GM20431 (cell line): ENCODE data around the gene MIEF1.

Experiments
- in situ Hi-C: fragments of 300-500 bp; cut with MseI, MboI; formaldehyde crosslinking; loops from one replicate; pipeline ENCODE4 v1.15.0; 2020; ENCODE audit warnings: low sequenced_read_pairs; ENCODE audit not compliant: unreplicated experiment

Gene MIEF1

DNA sequence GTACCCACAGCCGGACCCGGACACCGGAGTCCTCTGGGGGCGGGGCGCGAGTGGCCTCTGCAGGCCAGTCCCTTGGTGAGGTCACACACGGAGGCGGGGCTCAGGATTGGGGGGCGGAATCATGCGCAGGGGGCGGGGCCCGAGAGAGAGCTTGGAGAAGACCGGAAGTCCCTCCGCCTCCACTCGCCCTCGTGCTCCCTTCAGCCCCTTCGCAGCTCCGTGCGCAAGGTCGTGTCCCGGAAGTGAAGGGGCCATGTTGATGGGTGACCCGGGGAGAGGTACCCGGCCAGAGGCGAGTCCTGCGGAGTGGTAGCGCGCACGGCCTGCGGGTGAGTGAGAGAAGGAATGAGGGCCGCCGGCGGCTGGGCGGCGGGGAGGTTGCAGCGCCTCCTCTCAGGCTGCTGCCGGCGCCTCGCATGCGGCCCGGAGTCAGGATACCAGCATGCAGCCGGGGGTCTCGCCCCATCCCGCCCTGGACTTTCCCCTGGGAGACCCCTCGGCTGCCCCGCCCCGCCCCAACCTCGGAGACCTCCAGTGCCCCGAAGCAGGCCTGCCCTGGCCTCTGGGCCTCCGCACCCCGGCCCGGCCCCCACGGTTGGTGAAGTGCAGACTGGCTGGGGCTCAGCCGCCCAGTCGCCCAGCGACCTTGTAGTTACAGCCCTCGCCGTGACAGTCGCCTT is at the start of gene MIEF1:
TSS of gene MIEF1 (plus strand) at position 182 of the 680 bp plus-strand sequence. CDS start 9,005 bp downstream, outside the sequence.
- in situ Hi-C loops = loop anchor here (25.0 kb wide), 2 partner anchors 165 to 340 kb away; partner anchors contain the start of genes CBX7 and SYNGR1

DNA sequence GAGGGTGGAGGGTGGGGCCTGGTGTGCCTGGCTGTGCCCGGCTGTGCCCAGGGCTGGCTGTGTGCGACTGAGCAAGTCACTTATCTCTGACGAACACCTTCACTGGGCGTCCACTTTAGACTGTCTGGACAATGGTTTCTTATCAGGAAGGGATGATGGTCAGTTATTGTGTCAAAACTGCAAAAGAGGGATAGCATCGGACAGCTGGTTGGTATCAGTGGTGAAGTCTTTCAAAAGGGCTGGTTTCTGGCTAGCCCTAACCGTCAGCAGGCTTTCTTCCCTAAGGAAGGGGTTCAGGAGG is 49.4 kb upstream of the MIEF1 start:
- in situ Hi-C loops = no loop called here

DNA sequence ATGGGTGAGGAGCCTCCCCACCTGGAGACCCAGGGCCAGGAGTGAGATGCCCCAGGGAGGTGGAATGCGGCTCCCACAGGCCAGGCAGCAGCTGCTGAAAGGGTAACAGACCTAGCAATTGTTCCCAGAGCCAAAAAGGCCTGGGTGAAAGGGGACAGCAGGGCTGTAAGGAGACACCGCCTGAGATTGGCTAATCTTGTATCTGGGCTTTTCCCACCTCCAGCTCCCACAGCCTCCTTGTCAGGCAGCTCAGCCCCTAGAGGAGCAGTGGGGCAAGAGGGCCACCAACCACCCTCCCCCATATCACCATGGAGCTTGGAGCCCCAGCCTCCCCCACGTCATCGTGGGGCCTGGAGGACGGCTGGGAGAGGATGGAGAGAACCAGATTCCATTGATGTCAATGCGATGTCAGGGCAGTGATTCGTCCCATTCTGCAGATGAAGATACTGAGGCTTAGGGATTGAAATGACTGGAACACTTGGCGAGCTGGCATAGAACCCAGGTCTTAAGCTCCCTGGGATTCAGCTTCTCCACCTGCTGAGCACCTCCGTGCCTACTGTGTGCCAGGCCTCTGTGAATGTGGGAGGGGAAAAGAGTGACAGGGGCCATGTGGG is 48.2 kb upstream of the MIEF1 start:
- in situ Hi-C loops = no loop called here

DNA sequence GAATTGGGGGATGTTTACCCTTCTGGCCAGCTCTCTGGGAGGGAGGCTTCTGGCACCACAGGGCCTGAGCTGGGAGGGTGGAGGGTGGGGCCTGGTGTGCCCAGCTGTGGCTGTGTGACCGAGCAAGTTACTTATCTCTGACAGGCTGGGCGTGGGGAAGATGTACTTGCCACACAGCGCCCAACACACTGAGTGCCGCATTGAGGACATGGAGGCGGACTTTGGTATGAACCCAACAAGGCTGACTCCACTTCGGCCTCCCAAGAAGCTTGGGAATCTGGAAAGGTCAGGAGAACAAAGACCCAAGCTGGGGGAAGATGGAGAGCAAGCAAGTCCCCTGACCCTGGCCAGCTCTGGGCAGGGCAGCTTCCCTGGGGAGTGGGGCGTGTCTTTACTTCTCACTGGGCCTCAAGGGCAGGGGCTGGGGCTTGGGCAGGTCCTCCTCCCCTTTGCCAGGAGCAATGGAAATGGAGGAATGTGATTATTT is 47.7 kb upstream of the MIEF1 start:
- in situ Hi-C loops = no loop called here

DNA sequence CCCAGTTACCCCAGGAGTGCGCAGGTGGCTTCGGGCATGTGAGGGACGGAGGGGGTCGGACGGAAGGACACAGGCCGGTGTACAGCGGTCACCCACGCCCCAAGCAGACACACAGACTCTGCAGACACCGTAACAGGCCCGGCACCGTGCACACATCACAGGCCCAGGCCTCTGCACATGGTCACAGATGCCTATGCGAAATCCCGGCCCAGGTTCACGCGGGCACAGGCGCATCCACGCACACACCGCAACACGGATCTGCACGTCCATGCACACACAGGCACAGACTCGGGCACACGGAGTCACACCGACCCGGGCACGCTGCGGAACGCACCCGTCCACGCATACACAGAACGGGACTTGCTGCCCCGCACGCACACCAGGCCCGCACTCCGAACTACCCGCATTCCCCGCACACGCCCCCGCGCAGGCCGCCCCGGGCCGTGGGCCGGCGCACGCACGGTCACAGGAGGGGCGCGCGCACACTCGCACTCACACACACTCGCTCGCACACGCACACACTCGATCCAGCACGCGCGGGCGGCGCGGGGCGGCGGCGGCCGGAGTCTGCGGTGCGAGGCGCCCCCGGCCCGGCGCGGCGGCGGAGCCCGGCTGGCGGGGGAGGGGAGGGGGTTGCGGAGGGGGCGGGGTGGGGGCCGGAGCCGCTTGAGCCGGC is 45.4 kb upstream of the MIEF1 start, which contains the start of gene MGAT3:
TSS of gene MGAT3 (plus strand) at position 491 of the 676 bp plus-strand sequence. CDS start 30,336 bp downstream, outside the sequence.
- in situ Hi-C loops = no loop called here

DNA sequence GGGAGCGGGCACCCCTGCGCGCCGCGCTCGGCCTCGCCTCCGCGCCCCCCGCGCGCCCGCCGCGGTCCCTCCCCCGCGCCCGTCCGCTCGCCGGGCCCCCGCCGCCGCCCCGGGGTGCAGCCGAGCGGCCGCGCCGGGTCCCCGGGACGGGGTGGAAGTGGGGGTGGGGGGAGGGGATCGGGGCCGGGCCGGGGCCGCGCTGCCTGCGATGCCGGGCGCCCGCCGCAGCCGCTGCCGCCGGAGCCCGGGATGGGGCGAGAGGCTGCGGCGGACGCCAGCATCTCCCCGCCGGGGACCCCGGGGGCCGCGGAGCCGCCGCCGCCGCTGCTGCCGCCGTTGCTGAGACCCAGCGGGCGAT is 44.9 kb upstream of the MIEF1 start:
- in situ Hi-C loops = no loop called here

DNA sequence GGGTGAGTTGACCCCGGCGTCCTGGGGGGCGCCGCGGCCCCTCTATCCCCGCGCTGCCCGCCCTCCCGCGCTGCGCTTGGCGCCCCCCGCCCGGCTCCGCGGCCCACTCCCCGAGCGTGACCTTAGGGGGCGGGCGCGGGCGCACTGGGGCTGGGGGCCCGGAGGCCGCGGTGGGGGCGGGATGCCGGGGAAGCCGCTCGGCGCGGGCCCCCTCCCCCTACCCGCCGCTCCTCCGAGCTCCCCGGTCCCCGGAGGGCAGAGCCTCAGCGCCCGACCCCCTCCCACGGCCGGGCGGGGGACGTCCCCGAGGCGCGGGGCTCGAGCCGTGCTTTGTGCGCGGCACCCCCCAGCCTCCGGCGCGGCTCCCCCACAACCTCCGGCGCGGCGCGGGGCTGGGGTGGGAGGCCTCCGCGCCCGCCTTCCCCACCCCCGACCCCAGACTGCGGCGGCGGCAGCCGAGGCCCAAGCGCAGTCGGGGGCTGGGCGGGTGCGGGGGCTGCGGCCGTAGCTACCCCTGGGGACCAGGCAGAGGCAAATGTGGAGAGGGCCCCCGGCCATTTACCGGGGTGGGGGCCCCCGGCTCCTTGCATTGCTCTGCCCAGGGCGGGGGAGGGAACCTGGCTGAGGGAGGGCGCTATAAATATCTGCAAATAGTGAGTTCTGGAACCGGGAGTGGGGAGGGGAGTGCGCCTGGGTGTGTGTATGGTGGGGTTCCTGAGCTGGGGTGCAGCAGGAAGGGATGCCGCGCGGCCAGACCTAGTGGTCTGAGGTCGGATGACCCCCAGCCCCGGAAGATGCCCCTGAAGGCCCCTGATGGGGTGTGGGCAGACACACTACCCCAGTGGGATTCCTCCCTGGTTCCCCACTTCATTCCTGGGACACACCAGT is 44.3 kb upstream of the MIEF1 start:
- in situ Hi-C loops = no loop called here

DNA sequence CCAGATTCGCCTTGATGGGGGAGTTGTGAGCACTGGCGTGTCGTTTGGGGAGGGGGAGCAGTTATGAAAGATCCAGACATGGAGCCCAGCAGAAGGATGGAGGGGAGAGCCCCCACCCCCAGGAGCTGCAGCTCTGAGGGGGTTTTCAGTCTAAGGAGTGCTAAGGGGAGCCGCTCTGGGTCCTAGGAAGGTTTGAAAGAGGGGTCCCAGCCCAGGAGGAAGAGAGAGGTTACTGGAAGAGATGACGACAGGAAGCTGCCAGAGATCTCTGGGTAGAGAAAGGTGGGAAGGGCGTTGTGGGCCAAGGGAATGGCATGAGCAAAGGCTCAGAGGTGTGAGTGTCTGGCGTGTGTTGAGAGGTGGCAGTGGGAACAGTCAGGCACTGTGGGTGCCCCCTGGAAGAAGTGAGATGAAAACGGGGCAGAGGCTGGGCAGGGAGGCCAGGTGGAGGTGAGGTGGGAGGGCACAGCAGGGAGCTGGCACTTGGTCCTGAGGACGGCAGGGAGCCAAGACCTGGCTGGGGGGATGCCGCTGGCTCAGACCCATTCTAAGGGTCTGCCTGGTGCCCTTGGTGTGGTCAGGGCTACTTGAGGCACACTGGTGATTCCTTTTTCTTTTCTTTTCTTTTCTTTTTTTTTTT is 43.5 kb upstream of the MIEF1 start:
- in situ Hi-C loops = no loop called here

DNA sequence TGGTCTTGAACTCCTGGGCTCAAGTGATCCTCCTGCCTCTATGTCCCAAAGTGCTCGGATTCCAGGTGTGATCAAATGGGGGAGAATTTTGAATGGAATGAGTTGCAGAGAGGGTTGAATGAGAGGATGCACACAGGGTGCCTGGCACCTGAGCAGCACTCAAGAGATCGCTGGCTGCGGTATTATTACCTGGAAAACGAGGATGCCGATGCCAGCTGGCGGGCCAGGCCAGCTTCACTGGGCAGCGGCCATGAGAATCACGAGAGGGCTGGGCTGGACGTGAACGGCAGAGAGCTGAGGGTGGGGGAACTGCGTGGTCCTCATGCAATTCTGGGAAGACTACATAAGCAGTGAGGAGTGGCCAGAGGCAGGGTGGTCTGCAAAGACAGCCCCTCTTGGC is 42.4 kb upstream of the MIEF1 start:
- in situ Hi-C loops = no loop called here

DNA sequence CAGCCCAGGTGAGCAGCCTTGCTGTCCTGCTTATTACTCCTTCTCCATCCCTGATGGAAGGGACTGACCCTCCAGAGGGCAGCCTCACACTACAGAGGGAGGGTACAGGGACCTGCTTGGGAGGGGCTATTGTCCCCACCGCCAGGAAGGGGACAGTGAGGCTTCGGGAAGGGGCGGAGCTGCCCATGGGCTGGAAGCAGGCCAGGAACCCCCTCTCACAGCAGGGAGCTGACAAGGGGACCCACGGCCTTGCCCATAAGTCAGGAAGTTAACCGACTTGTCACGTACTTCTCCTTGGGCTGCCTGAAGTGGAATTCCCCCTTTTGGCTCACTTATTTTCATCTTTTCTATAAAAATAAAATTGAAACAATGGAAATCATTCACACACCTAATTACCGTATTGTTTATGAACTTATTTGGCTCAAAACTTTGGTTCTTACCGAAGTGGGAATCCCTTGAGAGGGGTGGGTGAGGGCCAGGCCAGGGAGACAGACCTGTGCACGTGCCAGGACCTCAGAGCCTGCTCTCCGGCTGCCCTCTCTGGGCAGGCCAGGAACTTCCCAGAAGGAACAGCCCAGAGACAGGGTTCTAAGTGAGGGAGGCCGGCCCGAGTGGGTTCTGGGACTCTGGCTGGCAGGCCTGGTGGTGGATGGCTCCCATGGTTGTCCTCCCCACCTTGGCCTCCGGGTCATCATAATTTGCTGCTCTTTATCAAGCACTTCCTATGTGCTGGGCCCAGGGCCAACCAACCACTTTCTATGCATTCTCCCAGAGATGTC is 39.5 kb upstream of the MIEF1 start:
- in situ Hi-C loops = no loop called here

DNA sequence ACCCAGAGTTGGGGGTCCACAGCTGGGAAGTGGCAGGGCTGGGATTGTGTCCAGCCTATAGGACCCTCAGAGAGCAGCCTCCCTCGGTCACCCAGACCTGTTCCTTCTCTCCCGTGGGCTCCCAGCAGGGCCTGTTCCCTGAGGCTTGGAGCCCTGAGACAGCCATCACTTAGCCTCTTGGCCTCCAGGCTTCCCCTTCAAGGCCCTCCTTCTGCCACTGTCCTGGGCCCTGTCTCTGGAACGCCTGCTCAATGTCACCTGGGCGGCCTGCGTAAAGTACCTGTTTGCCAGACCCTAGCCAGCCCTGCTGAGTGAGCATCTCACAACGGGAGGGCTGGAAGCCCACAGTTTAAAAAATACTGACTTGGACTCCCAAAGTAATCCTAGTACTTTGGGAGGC is 38.8 kb upstream of the MIEF1 start:
- in situ Hi-C loops = no loop called here

DNA sequence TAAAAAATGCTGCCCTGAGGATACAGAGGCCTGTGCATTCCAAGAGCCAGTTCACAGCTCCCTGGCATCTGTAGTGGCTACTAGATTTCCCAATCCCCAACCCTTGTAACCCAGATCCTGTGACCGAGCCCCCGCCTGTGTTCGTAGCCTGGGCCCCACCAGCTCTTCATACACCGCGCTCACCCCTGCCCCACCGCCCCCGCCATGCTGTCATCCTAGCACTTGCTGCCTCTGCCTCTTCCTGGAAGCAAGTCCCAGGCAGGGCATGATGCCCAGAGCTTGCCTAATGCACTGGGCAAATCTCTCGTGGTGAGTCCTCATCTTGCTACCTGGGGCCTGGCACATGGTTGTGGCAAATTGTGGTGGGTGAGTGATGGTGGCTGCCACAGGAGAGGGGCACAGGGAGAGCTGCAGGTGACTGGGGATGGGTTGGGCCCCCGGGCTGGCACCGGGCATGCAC is 38.1 kb upstream of the MIEF1 start:
- in situ Hi-C loops = no loop called here

DNA sequence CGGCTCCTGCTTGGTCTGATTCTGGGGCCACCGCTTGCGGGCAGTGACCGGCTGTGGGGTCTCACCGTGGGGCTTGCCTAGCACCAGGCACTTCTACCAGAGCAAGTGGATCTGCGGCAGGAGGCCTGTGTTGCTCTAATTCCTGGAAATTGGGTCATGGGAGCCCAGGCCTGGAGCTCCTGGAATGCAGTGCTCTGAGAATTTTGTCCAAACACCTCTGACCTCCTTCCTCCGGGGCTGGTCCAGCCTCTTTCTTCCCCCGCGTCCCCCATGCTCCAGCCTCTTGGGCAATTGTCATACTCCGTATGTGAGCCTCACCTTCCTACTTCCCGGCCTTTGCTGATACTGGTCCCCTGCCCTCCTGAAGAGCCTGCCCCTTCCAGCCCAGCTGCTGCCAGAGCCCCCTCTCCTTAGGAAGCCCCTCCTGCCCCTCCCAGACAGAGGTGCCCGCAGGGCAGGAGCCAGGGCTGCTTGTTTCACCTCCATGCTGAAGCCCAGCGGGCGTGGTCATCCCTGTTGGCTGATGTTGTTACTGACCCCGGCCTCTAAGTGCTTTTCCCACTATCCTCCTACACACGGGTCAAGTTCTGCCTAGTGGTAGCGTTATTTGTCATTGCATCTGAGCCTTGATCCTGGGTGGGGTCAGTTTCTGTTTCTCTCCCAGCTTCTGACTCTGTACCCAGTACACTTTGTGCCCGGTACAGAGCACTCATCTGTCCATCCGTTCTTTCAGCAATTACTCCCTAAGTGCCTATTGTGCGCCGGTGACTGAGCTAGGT is 35.7 kb upstream of the MIEF1 start:
- in situ Hi-C loops = no loop called here

DNA sequence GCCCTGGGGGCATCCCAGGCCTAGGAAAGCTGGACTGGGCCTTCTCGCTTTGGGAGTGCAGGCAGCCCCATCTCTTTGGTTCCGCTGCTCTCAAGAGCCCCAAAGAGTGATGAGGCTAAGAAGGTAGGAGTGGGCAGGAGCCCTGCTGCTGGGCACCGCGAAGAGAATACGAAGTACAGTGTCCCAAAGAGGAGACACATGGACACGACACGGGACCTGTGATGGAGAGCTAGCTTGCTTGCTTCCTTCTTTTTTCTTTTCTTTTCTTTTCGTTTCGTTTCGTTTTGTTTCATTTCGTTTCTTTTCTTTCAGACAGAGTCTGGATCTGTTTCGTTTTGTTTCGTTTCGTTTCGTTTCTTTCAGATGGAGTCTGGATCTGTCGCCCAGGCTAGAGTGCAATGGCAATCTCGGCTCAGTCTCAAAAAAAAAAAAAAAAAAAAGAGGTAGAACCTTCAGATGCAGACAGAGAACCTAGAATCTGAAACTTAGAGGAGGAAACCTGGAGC is 34.6 kb upstream of the MIEF1 start:
- in situ Hi-C loops = no loop called here

DNA sequence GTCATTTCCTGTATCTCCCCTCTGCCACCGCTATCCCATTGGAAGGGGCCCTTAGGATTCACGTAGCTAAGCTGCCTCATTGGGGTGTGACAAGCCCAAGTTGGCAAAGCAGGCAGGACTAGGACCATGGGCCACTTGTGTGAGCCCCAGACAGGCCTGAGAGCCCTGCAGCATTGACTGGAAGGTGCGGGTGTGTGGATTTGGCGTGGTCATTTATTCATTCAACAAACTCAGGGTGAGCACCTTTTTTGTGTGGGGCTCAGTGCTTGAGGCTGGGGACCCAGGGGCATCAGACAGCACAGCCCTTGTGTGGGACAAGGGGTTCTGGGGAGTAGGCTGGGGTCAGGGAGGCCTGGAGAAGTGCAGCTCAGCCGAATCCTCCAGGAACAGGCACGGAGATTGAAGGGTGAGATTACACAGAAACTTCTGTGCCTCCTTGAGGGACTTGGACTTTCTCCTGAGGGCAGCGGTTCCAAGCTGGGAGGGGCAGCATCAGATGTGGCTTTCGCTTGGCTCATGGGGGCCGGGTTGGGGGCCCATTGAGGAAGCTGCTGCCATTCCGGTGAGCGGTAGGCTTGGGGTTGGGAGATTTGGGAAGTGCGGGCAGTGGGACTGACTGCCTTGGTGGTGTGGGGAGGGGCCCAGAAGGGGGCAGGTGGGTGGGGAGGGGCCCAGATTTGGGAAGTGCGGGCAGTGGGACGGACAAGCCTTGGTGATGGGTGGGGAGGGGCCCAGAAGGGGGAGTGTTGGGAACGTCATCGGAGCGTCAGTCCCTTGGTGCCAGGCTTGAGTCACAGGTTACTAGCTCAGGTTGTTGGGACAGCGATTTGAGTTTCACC is 33.4 kb upstream of the MIEF1 start:
- in situ Hi-C loops = no loop called here

DNA sequence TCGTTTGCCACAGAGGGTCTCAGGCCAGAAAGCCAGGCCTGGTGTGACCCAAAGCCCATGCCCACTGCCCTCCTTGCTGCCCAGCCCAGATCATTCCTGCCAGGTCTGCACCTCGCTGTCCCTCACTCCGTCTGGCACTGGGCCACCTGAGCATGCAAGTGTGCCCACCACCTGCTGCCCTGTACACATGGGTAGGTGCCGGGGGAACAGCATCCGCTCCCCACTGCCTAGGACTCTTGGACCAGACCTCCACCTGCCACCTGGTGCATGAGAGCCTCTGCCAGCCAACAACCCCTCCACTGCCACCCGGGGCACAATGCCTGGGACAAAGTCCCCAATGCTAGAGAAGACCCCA is 32.8 kb upstream of the MIEF1 start:
- in situ Hi-C loops = no loop called here

DNA sequence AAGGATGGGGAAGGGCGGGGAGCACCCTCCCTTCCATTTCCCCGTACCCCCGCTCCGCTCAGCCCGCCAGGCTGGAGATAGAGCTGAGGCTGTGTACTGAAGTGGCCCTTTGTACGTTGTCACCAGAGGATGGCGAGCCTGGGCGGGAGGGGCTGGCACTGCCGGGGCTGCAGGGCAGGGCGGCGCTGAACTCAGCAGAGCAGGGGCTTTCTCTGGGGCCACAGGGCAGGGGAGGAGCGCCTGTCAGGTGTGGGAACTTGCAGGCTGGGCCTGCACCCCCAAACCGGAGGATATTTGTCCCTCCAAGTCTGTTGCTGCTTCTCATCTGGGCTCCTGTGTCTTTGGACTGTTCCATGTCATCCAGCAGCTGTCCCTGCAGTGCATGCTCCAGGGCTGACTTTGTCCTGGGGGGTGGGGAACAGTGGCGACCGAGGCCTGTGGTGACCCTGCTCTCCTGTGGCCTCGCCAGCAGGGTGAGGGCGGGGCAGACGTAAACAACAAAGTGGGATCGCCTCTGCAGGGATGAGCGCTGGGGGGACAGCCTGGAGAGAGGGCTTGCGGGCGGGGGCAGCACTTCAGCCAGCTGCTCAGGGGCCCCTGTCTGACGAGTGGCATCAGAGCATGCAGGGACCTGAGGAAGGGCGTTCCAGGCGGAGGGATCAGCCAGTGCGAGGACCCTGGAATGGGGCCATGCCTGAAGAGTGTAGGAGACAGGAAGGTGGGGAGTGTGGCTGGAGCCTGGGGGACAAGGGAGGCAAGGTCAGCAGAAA is 32.2 kb upstream of the MIEF1 start:
- in situ Hi-C loops = no loop called here
